GM23338 (cell line): ENCODE measurements around the gene IGIP. TPM values are rescaled to one million over a fixed set of nuclear protein-coding genes. Genes with fewer than 3 reads are reported as not detected.

ENCODE experiments used
- ATAC-seq: fragments of 200-7000 bp; cut with Tn5 transposase; 3 replicates; pipeline ENCODE4 v1.9.1; 2020
- DNase-seq: peaks from one replicate; pipeline ENCODE4 v3.0.0-alpha.2; 2015; ENCODE audit warnings: low spot score
- H2AFZ ChIP-seq: fragments of 200-600 bp; sonication (generic); 2 replicates; pipeline ENCODE4 v1.8.0; 2016; ENCODE audit warnings: antibody characterized with exemption, mild to moderate bottlenecking, moderate library complexity
- H3F3A ChIP-seq: fragments of 200-600 bp; sonication (generic); replicated peaks from 2 replicates; pipeline ENCODE4 v1.8.0; 2017; ENCODE audit warnings: antibody characterized with exemption, mixed run types, low read depth
- H3K27ac ChIP-seq: fragments of 200-600 bp; sonication (generic); 2 replicates; pipeline ENCODE4 v1.6.1; 2016; ENCODE audit warnings: low read depth
- H3K27me3 ChIP-seq: fragments of 200-600 bp; sonication (generic); 2 replicates; pipeline ENCODE4 v1.8.0; 2016; ENCODE audit warnings: mild to moderate bottlenecking, mixed run types, moderate library complexity; ENCODE audit not compliant: insufficient read depth
- H3K36me3 ChIP-seq: fragments of 200-600 bp; sonication (generic); 2 replicates; pipeline ENCODE4 v1.8.0; 2016; ENCODE audit warnings: mild to moderate bottlenecking; ENCODE audit not compliant: insufficient read depth
- H3K4me1 ChIP-seq: fragments of 200-600 bp; sonication (generic); 2 replicates; pipeline ENCODE4 v1.8.0; 2016; ENCODE audit warnings: mild to moderate bottlenecking, moderate library complexity; ENCODE audit not compliant: insufficient read depth
- H3K4me2 ChIP-seq: fragments of 200-600 bp; sonication (generic); 2 replicates; pipeline ENCODE4 v1.7.1; 2017; ENCODE audit warnings: mixed run types
- H3K4me3 ChIP-seq: fragments of 200-600 bp; sonication (generic); 2 replicates; pipeline ENCODE4 v1.6.1; 2016; ENCODE audit warnings: mixed run types
- H3K79me2 ChIP-seq: fragments of 200-600 bp; sonication (generic); replicated peaks from 2 replicates; pipeline ENCODE4 v1.8.0; 2017; ENCODE audit warnings: mild to moderate bottlenecking; ENCODE audit not compliant: insufficient read depth
- H3K9me2 ChIP-seq: fragments of 200-600 bp; sonication (generic); 2 replicates; pipeline ENCODE4 v1.8.0; 2017; ENCODE audit not compliant: insufficient read depth
- H4K20me1 ChIP-seq: fragments of 200-600 bp; sonication (generic); replicated peaks from 2 replicates; pipeline ENCODE4 v1.8.0; 2017; ENCODE audit warnings: mild to moderate bottlenecking; ENCODE audit not compliant: insufficient read depth
- H3K27ac Mint-ChIP-seq: 2 replicates; pipeline ENCODE4 v1.8.0; 2020; ENCODE audit warnings: inconsistent platforms, mild to moderate bottlenecking, moderate library complexity, mixed read lengths
- H3K27me3 Mint-ChIP-seq: 3 replicates; pipeline ENCODE4 v1.8.0; 2022; ENCODE audit warnings: low read depth, mild to moderate bottlenecking, moderate library complexity, mixed read lengths, inconsistent platforms; ENCODE audit not compliant: insufficient read depth, poor library complexity
- H3K36me3 Mint-ChIP-seq: 3 replicates; pipeline ENCODE4 v1.8.0; 2021; ENCODE audit warnings: low read depth, mild to moderate bottlenecking, inconsistent platforms, moderate library complexity, mixed read lengths
- H3K4me1 Mint-ChIP-seq: 3 replicates; pipeline ENCODE4 v1.8.0; 2020; ENCODE audit warnings: mild to moderate bottlenecking, inconsistent platforms, mixed read lengths
- H3K4me3 Mint-ChIP-seq: 3 replicates; pipeline ENCODE4 v1.8.0; 2021; ENCODE audit warnings: moderate library complexity, mild to moderate bottlenecking, inconsistent platforms, mixed read lengths
- H3K9me3 Mint-ChIP-seq: 3 replicates; pipeline ENCODE4 v1.8.0; 2020; ENCODE audit warnings: moderate library complexity, mild to moderate bottlenecking, inconsistent platforms, mixed read lengths
- CREB1 ChIP-seq: fragments of 250-450 bp; sonication (Bioruptor Pico); IDR thresholded peaks from 2 replicates; pipeline ENCODE4 v1.5.0; 2020; ENCODE audit warnings: low read depth, mild to moderate bottlenecking, moderate library complexity
- EZH2 ChIP-seq: fragments of 200-600 bp; sonication (generic); IDR thresholded peaks from one replicate; pipeline ENCODE4 v1.8.0; 2017; ENCODE audit warnings: antibody characterized with exemption, mild to moderate bottlenecking, low read depth; ENCODE audit not compliant: unreplicated experiment
- EZH2phosphoT487 ChIP-seq: fragments of 200-600 bp; sonication (generic); IDR thresholded peaks from one replicate; pipeline ENCODE4 v1.8.1; 2018; ENCODE audit warnings: antibody characterized with exemption; ENCODE audit not compliant: unreplicated experiment
- JUNB ChIP-seq: IDR thresholded peaks from one replicate; pipeline ENCODE4 v1.6.1; 2016; ENCODE audit warnings: antibody characterized with exemption; ENCODE audit not compliant: unreplicated experiment
- POLR2AphosphoS5 ChIP-seq: IDR thresholded peaks from 2 replicates; pipeline ENCODE4 v1.6.1; 2016; ENCODE audit warnings: antibody characterized with exemption, low read depth
- ZNF114 ChIP-seq: fragments of 250-450 bp; sonication (Bioruptor Pico); IDR thresholded peaks from 2 replicates; pipeline ENCODE4 v1.5.0; 2020; ENCODE audit warnings: mild to moderate bottlenecking, moderate library complexity
- ZNF331 ChIP-seq: fragments of 250-450 bp; sonication (Bioruptor Pico); IDR thresholded peaks from 2 replicates; pipeline ENCODE4 v1.5.0; 2020; ENCODE audit warnings: low read depth, mild to moderate bottlenecking, moderate library complexity
- polyA plus RNA-seq: library from polyadenylated mRNA; unstranded; fragments of >200 nt; fragmentation: Nextera tagmentation; extraction: Ambion mirVana; gene quantifications from 2 replicates; pipeline ENCODE4 v1.2.1, GENCODE V29; 2016
- total RNA-seq: library from RNA; depleted of rRNA; stranded (reverse); fragments of >200 nt; shearing (Covaris generic); gene quantifications from 2 replicates; pipeline ENCODE4 v1.2.3, GENCODE V29; 2014
- TF ChIP-seq, protein P1 (sequence below): IDR thresholded peaks from one replicate; pipeline ENCODE4 v1.6.1; 2018; ENCODE audit warnings: antibody characterized with exemption; ENCODE audit not compliant: unreplicated experiment
- TF ChIP-seq, protein P2 (sequence below), 2 experiments: fragments of 200-600 bp in 1 of 2; sonication (generic) in 1 of 2; conservative IDR thresholded peaks; 2 replicates each; pipeline versions ENCODE4 v1.5.1 to v1.6.1; 2016 to 2017; ENCODE audit warnings: antibody characterized with exemption in 2 of 2, low read depth in 2 of 2, mild to moderate bottlenecking in 2 of 2, moderate library complexity in 1 of 2

IGIP gene
- total and polyA plus RNA-seq, 2 experiments from 2014 or later: 0.21 to 0.38 TPM

DNA sequence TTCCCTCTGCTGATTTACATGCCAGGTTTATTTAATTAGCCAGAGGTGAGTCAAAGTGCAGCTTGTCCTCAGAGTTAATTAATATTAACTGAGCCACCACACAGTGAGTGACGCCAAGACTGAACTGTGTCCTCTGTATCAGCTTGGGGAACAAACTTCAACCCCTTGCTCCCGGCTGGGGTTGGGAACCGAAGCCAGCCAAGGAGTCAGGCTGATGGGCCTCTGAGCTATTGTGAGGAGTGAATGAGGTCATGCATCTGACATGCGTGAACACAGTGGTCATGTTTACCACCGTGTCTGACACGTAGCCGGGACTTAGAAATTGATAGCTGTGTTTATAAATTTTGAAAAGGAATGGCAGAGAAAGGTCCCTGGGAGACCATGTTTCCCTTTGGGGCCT, 17.1 kb downstream of the IGIP start:
- H3K36me3 Mint-ChIP-seq: no peaks in the 10 kb centered on the region
- DNase-seq: no peak
- no peak overlapping the region for H2AFZ ChIP-seq
- H3K9me2 ChIP-seq: no peaks in the 10 kb centered on the region
- H3K27ac ChIP-seq: no peak overlapping the region
- peaks cover 8% of the 10 kb centered on the region for H3K4me1 Mint-ChIP-seq
- H3K79me2 ChIP-seq: no peaks in the 10 kb centered on the region
- no peak overlapping the region for H3K4me3 ChIP-seq
- no peaks in the 10 kb centered on the region; the same call in 1 of the 2 replicates for H3K4me1 ChIP-seq
- H3F3A ChIP-seq: no peaks in the 10 kb centered on the region
- no peak overlapping the region for H3K27ac Mint-ChIP-seq
- no peaks in the 10 kb centered on the region; the same call in 1 of the 2 replicates for H3K36me3 ChIP-seq
- H3K27me3 ChIP-seq: peaks cover 35% of the 10 kb centered on the region
- 0 out of 2 replicates have a peak, but pooled peaks cover 3% of the 10 kb centered on the region for H4K20me1 ChIP-seq
- TF ChIP-seq ZNF331 (CRISPR knock-in tag) (no peak), EZH2 (no peak), CREB1 (CRISPR knock-in tag) (no peak), EZH2phosphoT487 (no peak)
- TF ChIP-seq, protein P1, sequence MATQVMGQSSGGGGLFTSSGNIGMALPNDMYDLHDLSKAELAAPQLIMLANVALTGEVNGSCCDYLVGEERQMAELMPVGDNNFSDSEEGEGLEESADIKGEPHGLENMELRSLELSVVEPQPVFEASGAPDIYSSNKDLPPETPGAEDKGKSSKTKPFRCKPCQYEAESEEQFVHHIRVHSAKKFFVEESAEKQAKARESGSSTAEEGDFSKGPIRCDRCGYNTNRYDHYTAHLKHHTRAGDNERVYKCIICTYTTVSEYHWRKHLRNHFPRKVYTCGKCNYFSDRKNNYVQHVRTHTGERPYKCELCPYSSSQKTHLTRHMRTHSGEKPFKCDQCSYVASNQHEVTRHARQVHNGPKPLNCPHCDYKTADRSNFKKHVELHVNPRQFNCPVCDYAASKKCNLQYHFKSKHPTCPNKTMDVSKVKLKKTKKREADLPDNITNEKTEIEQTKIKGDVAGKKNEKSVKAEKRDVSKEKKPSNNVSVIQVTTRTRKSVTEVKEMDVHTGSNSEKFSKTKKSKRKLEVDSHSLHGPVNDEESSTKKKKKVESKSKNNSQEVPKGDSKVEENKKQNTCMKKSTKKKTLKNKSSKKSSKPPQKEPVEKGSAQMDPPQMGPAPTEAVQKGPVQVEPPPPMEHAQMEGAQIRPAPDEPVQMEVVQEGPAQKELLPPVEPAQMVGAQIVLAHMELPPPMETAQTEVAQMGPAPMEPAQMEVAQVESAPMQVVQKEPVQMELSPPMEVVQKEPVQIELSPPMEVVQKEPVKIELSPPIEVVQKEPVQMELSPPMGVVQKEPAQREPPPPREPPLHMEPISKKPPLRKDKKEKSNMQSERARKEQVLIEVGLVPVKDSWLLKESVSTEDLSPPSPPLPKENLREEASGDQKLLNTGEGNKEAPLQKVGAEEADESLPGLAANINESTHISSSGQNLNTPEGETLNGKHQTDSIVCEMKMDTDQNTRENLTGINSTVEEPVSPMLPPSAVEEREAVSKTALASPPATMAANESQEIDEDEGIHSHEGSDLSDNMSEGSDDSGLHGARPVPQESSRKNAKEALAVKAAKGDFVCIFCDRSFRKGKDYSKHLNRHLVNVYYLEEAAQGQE: no peak
- TF ChIP-seq, protein P2, sequence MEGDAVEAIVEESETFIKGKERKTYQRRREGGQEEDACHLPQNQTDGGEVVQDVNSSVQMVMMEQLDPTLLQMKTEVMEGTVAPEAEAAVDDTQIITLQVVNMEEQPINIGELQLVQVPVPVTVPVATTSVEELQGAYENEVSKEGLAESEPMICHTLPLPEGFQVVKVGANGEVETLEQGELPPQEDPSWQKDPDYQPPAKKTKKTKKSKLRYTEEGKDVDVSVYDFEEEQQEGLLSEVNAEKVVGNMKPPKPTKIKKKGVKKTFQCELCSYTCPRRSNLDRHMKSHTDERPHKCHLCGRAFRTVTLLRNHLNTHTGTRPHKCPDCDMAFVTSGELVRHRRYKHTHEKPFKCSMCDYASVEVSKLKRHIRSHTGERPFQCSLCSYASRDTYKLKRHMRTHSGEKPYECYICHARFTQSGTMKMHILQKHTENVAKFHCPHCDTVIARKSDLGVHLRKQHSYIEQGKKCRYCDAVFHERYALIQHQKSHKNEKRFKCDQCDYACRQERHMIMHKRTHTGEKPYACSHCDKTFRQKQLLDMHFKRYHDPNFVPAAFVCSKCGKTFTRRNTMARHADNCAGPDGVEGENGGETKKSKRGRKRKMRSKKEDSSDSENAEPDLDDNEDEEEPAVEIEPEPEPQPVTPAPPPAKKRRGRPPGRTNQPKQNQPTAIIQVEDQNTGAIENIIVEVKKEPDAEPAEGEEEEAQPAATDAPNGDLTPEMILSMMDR (conservative IDR thresholded peaks at IDR 0.05; ENCODE audit: low read depth in 2 of 2): no peak
- H3K4me3 Mint-ChIP-seq: no peak overlapping the region
- ATAC-seq: no peak
- no peak overlapping the region for H3K4me2 ChIP-seq
- H3K9me3 Mint-ChIP-seq: no peaks in the 10 kb centered on the region
- H3K27me3 Mint-ChIP-seq: peaks cover 35% of the 10 kb centered on the region

DNA sequence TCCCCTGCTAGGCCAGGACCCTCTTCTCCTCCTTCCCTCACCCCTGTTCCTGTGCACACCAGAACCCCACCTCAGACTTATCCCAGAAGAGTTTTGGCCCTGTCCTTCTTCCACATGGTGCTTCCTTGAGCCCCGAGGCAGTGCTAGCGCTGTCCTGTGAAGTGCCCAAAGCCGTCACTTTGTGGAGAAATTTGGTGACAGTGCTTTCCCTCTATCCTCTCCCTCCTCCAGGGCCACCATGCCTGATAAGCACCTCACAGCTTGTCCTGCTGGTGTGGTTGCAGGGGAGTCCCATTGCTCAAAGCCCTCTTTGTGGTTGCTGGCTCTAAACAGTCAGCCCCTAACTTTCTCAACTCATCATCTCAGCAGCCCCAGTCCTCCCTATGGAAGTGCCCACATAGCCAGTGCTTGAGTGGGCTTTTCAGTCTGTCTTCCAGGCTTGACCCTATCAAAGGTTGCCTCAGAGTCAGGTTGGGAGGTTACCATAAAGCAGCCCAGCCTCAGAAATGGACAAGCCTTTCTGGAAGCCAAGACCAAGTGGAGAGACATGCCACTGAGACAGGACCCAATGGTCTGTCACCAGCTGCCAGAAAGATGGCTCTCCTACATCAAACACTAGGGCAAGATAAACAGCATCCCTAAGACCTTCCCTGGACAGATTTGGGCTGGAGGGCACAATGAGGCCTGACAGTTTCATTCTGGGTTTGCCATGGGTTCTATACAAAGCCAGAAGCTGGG, 18.0 kb downstream of the IGIP start:
- Histone ChIP-seq H3K79me2 (no peaks in the 10 kb centered on the region), H3K36me3 (no peaks in the 10 kb centered on the region; the same call in 1 of the 2 replicates), H3K4me1 (no peaks in the 10 kb centered on the region; the same call in 1 of the 2 replicates), H4K20me1 (peaks cover 3% of the 10 kb centered on the region; the same call in 1 of the 2 replicates), H3K27ac (no peak overlapping the region), H3K4me3 (no peak overlapping the region), H2AFZ (no peak overlapping the region), H3K9me2 (no peaks in the 10 kb centered on the region), H3F3A (no peaks in the 10 kb centered on the region), H3K4me2 (no peak overlapping the region), H3K27me3 (peaks cover 44% of the 10 kb centered on the region)
- TF ChIP-seq JUNB: no peak
- no peak for TF ChIP-seq CREB1 (CRISPR knock-in tag)
- TF ChIP-seq ZNF114 (CRISPR knock-in tag): no peak
- TF ChIP-seq POLR2AphosphoS5: no peak
- peaks cover 44% of the 10 kb centered on the region for H3K27me3 Mint-ChIP-seq
- no peak overlapping the region for H3K27ac Mint-ChIP-seq
- ATAC-seq (no peak), DNase-seq (no peak)
- H3K9me3 Mint-ChIP-seq: no peaks in the 10 kb centered on the region
- no peak overlapping the region for H3K4me3 Mint-ChIP-seq
- no peaks in the 10 kb centered on the region for H3K36me3 Mint-ChIP-seq
- H3K4me1 Mint-ChIP-seq: peaks cover 15% of the 10 kb centered on the region
